ENCODE results near the gene PRKCB.

The PRKCB gene

DNA sequence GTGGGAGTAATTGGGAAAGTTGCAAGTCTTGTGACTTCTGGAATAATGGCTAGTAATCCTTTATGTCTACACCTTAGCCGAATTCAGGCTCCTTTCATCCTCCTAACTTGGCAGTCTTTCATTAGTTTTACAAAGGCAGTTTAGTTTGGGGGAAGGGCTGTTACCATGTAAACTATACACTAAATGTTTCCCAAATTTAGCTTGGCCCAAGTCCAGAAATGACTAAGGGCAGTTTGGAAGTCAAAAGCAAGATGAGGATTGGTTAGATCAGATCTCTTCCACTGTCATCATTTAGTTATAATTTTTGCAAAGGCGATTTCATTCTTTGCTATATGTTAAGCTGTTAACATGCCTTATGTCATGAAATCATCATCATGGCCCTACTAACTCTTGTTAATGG, 304.9 kb downstream of the PRKCB start:
- no peak for TF ChIP-seq EZH2phosphoT487 (IDR thresholded peaks at IDR 0.05; ENCODE audit: low read depth)
- TF ChIP-seq CTCF (IDR thresholded peaks at IDR 0.05; ENCODE audit: low read depth, low read length) = no peak
- Histone ChIP-seq H3K36me3 (replicated peaks; ENCODE audit: low read depth, low read length) (no peaks in the 10 kb centered on the region), H3K27me3 (ENCODE audit: low read depth, low read length) (no peaks in the 10 kb centered on the region; the same call in 1 of the 2 replicates), H4K20me1 (ENCODE audit: insufficient read depth, low read length) (no peaks in the 10 kb centered on the region), H3K4me1 (ENCODE audit: low read length) (no peaks in the 10 kb centered on the region), H3K9me3 (ENCODE audit: insufficient read depth, low read length) (no peaks in the 10 kb centered on the region), H3K79me2 (ENCODE audit: low read length) (no peaks in the 10 kb centered on the region), H2AFZ (ENCODE audit: low read depth, low read length) (no peak overlapping the region), H3K4me3 (ENCODE audit: low read length) (no peak overlapping the region), H3K4me2 (ENCODE audit: low read length) (no peak overlapping the region), H3K27ac (ENCODE audit: low read length) (no peak overlapping the region), H3K9ac (ENCODE audit: low read length) (no peak overlapping the region)

DNA sequence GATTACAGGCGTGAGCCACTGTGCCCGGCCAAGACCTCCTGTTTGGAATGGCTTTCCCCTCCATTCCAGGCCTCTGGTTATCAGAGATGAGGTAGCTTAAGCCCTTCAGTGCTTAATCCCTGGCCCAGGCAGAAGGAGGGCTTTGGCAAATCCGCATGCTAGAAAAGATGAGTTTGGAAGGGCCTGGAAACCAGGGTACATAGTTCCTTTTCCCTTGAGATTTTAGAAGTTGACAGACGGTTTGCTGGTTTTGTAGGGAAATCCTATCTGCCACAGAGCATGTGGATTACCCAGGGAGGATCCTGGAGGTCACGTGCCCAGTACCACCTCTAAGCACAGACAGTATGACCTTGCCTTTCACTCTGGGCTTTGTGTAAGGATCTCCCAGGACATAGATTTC, 305.7 kb downstream of the PRKCB start:
- no peak overlapping the region for H3K4me2 ChIP-seq (ENCODE audit: low read length)
- no peaks in the 10 kb centered on the region for H3K36me3 ChIP-seq (replicated peaks; ENCODE audit: low read depth, low read length)
- no peaks in the 10 kb centered on the region for H4K20me1 ChIP-seq (ENCODE audit: insufficient read depth, low read length)
- H3K9me3 ChIP-seq (ENCODE audit: insufficient read depth, low read length) = no peaks in the 10 kb centered on the region
- no peaks in the 10 kb centered on the region for H3K4me1 ChIP-seq (ENCODE audit: low read length)
- no peak overlapping the region for H2AFZ ChIP-seq (ENCODE audit: low read depth, low read length)
- TF ChIP-seq EZH2phosphoT487 (IDR thresholded peaks at IDR 0.05; ENCODE audit: low read depth) = no peak
- TF ChIP-seq CTCF (IDR thresholded peaks at IDR 0.05; ENCODE audit: low read depth, low read length) = no peak
- H3K27ac ChIP-seq (ENCODE audit: low read length) = no peak overlapping the region
- H3K4me3 ChIP-seq (ENCODE audit: low read length) = no peak overlapping the region
- H3K27me3 ChIP-seq (ENCODE audit: low read depth, low read length) = no peaks in the 10 kb centered on the region; the same call in 1 of the 2 replicates
- no peak overlapping the region for H3K9ac ChIP-seq (ENCODE audit: low read length)
- H3K79me2 ChIP-seq (ENCODE audit: low read length) = no peaks in the 10 kb centered on the region

GRCh38 chr16:24141917-24142316, 306.1 kb downstream of the PRKCB start:
- no peaks in the 10 kb centered on the region for H4K20me1 ChIP-seq (ENCODE audit: insufficient read depth, low read length)
- no peaks in the 10 kb centered on the region for H3K4me1 ChIP-seq (ENCODE audit: low read length)
- no peaks in the 10 kb centered on the region; the same call in 1 of the 2 replicates for H3K27me3 ChIP-seq (ENCODE audit: low read depth, low read length)
- no peak overlapping the region for H3K9ac ChIP-seq (ENCODE audit: low read length)
- no peaks in the 10 kb centered on the region for H3K79me2 ChIP-seq (ENCODE audit: low read length)
- TF ChIP-seq CTCF (IDR thresholded peaks at IDR 0.05; ENCODE audit: low read depth, low read length) (no peak), EZH2phosphoT487 (IDR thresholded peaks at IDR 0.05; ENCODE audit: low read depth) (no peak)
- H3K9me3 ChIP-seq (ENCODE audit: insufficient read depth, low read length) = no peaks in the 10 kb centered on the region
- no peak overlapping the region for H3K4me3 ChIP-seq (ENCODE audit: low read length)
- no peaks in the 10 kb centered on the region for H3K36me3 ChIP-seq (replicated peaks; ENCODE audit: low read depth, low read length)
- no peak overlapping the region for H3K4me2 ChIP-seq (ENCODE audit: low read length)
- no peak overlapping the region for H3K27ac ChIP-seq (ENCODE audit: low read length)
- no peak overlapping the region for H2AFZ ChIP-seq (ENCODE audit: low read depth, low read length)

- no peak overlapping the region for H3K9ac ChIP-seq (ENCODE audit: low read length)
- TF ChIP-seq EZH2phosphoT487 (IDR thresholded peaks at IDR 0.05; ENCODE audit: low read depth) = no peak
- H3K4me3 ChIP-seq (ENCODE audit: low read length) = no peak overlapping the region
- H3K4me2 ChIP-seq (ENCODE audit: low read length) = no peak overlapping the region
- no peaks in the 10 kb centered on the region for H3K36me3 ChIP-seq (replicated peaks; ENCODE audit: low read depth, low read length)
- no peak overlapping the region for H2AFZ ChIP-seq (ENCODE audit: low read depth, low read length)
- peaks cover under 1% of the 10 kb centered on the region; the same call in 1 of the 2 replicates for H3K27me3 ChIP-seq (ENCODE audit: low read depth, low read length)
- peaks cover 6% of the 10 kb centered on the region; the same call in 1 of the 2 replicates for H3K4me1 ChIP-seq (ENCODE audit: low read length)
- H3K9me3 ChIP-seq (ENCODE audit: insufficient read depth, low read length) = no peaks in the 10 kb centered on the region
- no peaks in the 10 kb centered on the region for H4K20me1 ChIP-seq (ENCODE audit: insufficient read depth, low read length)
- H3K27ac ChIP-seq (ENCODE audit: low read length) = no peak overlapping the region
- H3K79me2 ChIP-seq (ENCODE audit: low read length) = no peaks in the 10 kb centered on the region
Measured at GRCh38 chr16:24145927-24146326, 310.1 kb downstream of the PRKCB start.

Measured in OCI-LY3 (cell line).